Lower leg skin (tissue), 4 donors: ENCODE results near the gene PPM1L. TPM values are rescaled to one million over a fixed set of nuclear protein-coding genes. Genes with fewer than 3 reads are reported as not detected.

Experiments used
- DNase-seq, 2 donors: peaks; one replicate each; pipeline ENCODE4 v3.0.0-alpha.2; 2019; ENCODE audit warnings: low spot score in 2 of 2
- H3K4me3 ChIP-seq: fragments of 200-600 bp; sonication (generic); 2 replicates; pipeline ENCODE4 v1.5.1; 2017; ENCODE audit warnings: mild to moderate bottlenecking, low read depth; ENCODE audit not compliant: poor library complexity, severe bottlenecking
- CTCF ChIP-seq, 3 donors: fragments of 450-650 bp; IDR thresholded peaks; one replicate each; pipeline ENCODE4 v1.5.1; 2016; ENCODE audit warnings: antibody characterized with exemption in 3 of 3, mild to moderate bottlenecking in 3 of 3, moderate library complexity in 2 of 3
- POLR2A ChIP-seq, 2 donors: fragments of 450-650 bp; IDR thresholded peaks; one replicate each; pipeline ENCODE4 v1.6.1; 2016 to 2017; ENCODE audit warnings: antibody characterized with exemption in 2 of 2, mild to moderate bottlenecking in 1 of 2, moderate library complexity in 1 of 2
- WGBS, 2 donors: methylation state at CpG; one replicate each; pipeline ENCODE4 v1.1.5; 2018; 5-methylcytosine and 5-hydroxymethylcytosine counted together
- intact Hi-C: fragments of 100-400 bp; cut with DNase I; formaldehyde crosslinking; loops from one replicate; pipeline ENCODE4 v1.15.0; 2023; ENCODE audit warnings: low total_unique reads
- total RNA-seq, 4 donors: library from RNA; depleted of rRNA; stranded (reverse); fragments of >200 nt; gene quantifications; one replicate each; pipeline ENCODE4 v1.1.0, GENCODE V29; 2016

PPM1L gene
- total RNA-seq, 4 donors from 2014 or later = 34.9 to 46.5 (median 40.7) TPM

GRCh38 chr3:160747422-160747821 lies 8.6 kb upstream of the PPM1L start:
- DNase-seq = no peak
- H3K4me3 ChIP-seq = no peak overlapping the region
- TF ChIP-seq CTCF (IDR thresholded peaks at IDR 0.05) (no peak), POLR2A (IDR thresholded peaks at IDR 0.05) (no peak)
- WGBS, 2 donors = 37 to 45% methylated on average over 1 of the region's 1 CpG
- intact Hi-C loops = no loop called here

- DNase-seq = no peak
- TF ChIP-seq CTCF (IDR thresholded peaks at IDR 0.05) = no peak
- no peak for TF ChIP-seq POLR2A (IDR thresholded peaks at IDR 0.05)
- intact Hi-C loops = no loop called here
- WGBS, 2 donors = 70 to 71% methylated on average over 2 of the region's 2 CpGs
- H3K4me3 ChIP-seq = no peak overlapping the region
Observed at GRCh38 chr3:160748231-160748630, 7.8 kb upstream of the PPM1L start.

- TF ChIP-seq POLR2A (IDR thresholded peaks at IDR 0.05) (no peak), CTCF (IDR thresholded peaks at IDR 0.05) (no peak)
- WGBS, 2 donors = 86 to 90% methylated on average over 1 of the region's 1 CpG
- no peak for DNase-seq
- H3K4me3 ChIP-seq = no peak overlapping the region
- intact Hi-C loops = no loop called here
Observed at GRCh38 chr3:160748787-160749186, 7.2 kb upstream of the PPM1L start.

GRCh38 chr3:160753953-160754352 lies 2.1 kb upstream of the PPM1L start:
- WGBS, 2 donors = 27 to 37% methylated on average over 2 of the region's 2 CpGs
- H3K4me3 ChIP-seq = peak overlapping the region; percentile 49
- TF ChIP-seq POLR2A (IDR thresholded peaks at IDR 0.05) (no peak), CTCF (IDR thresholded peaks at IDR 0.05) (no peak)
- intact Hi-C loops = no loop called here
- no peak for DNase-seq

GRCh38 chr3:160754371-160754854 lies 1.6 kb upstream of the PPM1L start:
- peak; percentile 22 to 90 for DNase-seq
- intact Hi-C loops = no loop called here
- 1% methylated on average over 27 of the region's 27 CpGs for WGBS, 2 donors
- H3K4me3 ChIP-seq = peak overlapping the region; percentile 49
- TF ChIP-seq CTCF (IDR thresholded peaks at IDR 0.05) = no peak
- no peak for TF ChIP-seq POLR2A (IDR thresholded peaks at IDR 0.05)
